ENCODE data around the gene SECISBP2. TPM values are rescaled to one million over a fixed set of nuclear protein-coding genes. Genes with fewer than 3 reads are reported as not detected.

Gene SECISBP2
- polyA plus RNA-seq, 1 experiment: 14.3 TPM

DNA sequence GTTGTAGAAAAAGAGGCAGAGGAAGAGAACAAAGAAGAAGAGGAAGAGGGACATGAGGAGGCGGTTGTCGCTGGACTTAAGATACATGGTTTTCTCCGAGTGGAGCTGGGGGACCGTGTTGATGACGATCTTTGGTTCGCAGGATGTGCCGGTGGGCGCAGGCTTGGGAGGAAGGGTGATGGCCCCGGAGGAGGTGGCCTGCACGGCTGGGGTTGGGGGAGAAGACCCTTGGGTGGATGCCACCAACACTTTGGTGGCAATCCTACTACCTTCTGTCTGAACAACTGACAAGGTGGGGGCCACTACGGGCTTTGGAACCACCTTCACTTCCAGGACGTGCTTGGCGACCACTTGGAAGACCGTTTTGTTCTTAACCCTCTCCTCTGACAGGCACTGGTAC lies 60.7 kb downstream of the SECISBP2 start:
- Histone ChIP-seq H3K4me3 (ENCODE audit: low read depth, low read length) (no peak overlapping the region), H3K36me3 (ENCODE audit: control insufficient read depth, insufficient read depth, low read length) (no peaks in the 10 kb centered on the region), H3K27me3 (ENCODE audit: control insufficient read depth, insufficient read depth, low read length) (no peaks in the 10 kb centered on the region)
- TF ChIP-seq CTCF (IDR thresholded peaks at IDR 0.05; ENCODE audit: insufficient read depth, low read depth, low read length): no peak
- ChIA-PET POLR2A (no interaction called here), CTCF (interaction anchor here (1.0 kb wide), 1 partner anchor 170 kb away, joined by 3 read pairs; no protein-coding TSS in a partner anchor)
- no peak for DNase-seq (ENCODE audit: low read depth)

DNA sequence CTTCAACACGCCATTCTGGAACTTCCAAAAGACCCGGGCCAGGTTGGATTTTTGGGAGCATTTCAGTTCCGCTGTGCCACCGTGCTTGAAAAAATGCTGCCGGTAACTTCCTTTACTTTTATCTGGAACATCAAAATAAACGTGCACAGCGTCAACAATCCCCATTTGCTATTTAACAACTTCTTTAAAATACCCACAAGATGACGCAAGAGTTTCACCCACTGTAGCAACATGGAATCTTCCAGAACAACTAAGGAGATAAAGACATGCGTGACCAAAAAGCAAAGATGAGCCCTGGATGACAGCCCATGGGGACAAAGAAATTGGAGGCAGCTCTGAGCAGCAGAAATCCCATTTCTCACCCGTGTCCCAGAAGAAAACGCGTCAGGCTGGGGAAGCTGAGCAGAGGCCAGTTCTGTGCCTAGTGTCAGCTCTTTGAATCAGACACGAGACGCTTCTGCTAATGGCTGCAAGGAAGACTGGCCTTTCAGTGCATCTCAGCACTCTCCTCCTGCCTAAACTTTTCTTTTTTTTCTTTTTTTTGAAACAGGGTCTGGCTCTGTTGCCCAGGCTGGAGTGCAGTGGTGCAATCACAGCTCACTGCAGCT lies 61.3 kb downstream of the SECISBP2 start:
- DNase-seq (ENCODE audit: low read depth): no peak
- no peak for TF ChIP-seq CTCF (IDR thresholded peaks at IDR 0.05; ENCODE audit: insufficient read depth, low read depth, low read length)
- Histone ChIP-seq H3K4me3 (ENCODE audit: low read depth, low read length) (no peak overlapping the region), H3K27me3 (ENCODE audit: control insufficient read depth, insufficient read depth, low read length) (no peaks in the 10 kb centered on the region), H3K36me3 (ENCODE audit: control insufficient read depth, insufficient read depth, low read length) (no peaks in the 10 kb centered on the region)
- CTCF ChIA-PET: interaction anchor here (1.0 to 1.2 kb wide), 2 partner anchors 169 kb away, joined by 3 to 6 read pairs; no protein-coding TSS in a partner anchor
- POLR2A ChIA-PET: no interaction called here

DNA sequence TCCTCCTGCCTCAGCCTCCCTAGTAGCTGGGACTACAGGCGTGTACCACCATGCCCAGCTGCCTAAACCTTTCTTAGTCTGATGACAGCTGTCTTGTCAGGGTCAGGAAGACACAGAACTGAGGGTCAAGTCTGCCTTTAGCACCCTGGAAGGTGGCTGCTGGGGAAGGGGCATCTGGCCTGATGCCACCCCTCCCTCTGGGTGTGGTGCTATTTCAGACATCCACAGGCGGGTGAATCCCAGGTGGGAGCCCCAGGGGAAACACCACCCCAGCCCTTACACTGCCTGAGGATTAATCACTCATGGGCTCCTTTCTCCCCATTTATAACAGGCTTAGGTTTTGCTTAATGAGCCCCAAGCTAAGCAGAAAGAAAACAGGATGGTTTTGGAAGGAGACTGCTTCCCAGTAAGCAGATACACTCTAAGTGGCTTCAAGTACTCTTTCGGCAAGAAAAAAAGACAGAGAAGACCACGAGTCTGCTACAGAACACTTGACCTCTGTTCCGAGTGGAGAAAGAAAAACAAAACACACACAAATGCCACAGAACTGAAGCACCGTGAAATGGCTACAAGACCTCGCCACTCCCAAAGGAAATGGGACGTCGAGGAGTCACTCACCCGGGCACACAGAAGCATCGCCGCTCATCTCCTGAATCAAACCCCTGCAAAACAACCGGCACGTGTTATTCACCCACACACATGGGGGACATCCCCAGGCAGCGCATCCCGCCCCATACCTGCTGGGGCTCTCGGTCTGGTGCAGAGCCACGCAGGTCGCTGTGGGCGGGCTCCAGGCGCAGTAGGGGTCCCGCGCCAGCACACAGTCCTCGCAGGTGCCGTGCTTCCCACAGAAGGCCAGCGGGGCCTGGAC lies 62.4 kb downstream of the SECISBP2 start:
- POLR2A ChIA-PET: no interaction called here
- H3K36me3 ChIP-seq (ENCODE audit: control insufficient read depth, insufficient read depth, low read length): no peaks in the 10 kb centered on the region
- no peak overlapping the region for H3K4me3 ChIP-seq (ENCODE audit: low read depth, low read length)
- no peak for DNase-seq (ENCODE audit: low read depth)
- H3K27me3 ChIP-seq (ENCODE audit: control insufficient read depth, insufficient read depth, low read length): no peaks in the 10 kb centered on the region
- CTCF ChIA-PET: interaction anchor here (1.2 kb wide), 1 partner anchor 168 kb away, joined by 6 read pairs; no protein-coding TSS in a partner anchor
- TF ChIP-seq CTCF (IDR thresholded peaks at IDR 0.05; ENCODE audit: insufficient read depth, low read depth, low read length): no peak

DNA sequence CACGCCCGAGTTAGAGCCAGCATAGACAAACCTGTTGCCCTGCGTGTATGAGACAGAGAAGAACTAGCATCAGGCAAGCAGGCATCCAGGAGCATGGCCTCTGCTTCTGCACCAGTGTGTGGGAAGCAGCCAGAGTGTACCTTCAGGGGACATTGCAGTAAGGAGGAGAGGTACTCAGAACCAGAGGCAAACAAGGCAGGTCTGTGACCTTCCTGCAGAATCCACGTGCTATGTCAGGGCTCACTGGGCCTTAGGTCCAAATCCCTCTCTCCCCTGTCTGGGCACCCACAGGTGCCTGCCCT lies 63.0 kb downstream of the SECISBP2 start:
- Histone ChIP-seq H3K36me3 (ENCODE audit: control insufficient read depth, insufficient read depth, low read length) (no peaks in the 10 kb centered on the region), H3K4me3 (ENCODE audit: low read depth, low read length) (no peak overlapping the region), H3K27me3 (ENCODE audit: control insufficient read depth, insufficient read depth, low read length) (no peaks in the 10 kb centered on the region)
- CTCF ChIA-PET: no interaction called here
- TF ChIP-seq CTCF (IDR thresholded peaks at IDR 0.05; ENCODE audit: insufficient read depth, low read depth, low read length): no peak
- DNase-seq (ENCODE audit: low read depth): no peak
- POLR2A ChIA-PET: no interaction called here
